Smooth muscle cell of the brain vasculature (primary cell): ENCODE measurements around the gene HIPK2.

Experiments
- DNase-seq: peaks from one replicate; pipeline ENCODE4 v3.0.0-alpha.2; 2012; ENCODE audit warnings: low read depth, low spot score

The HIPK2 gene

GRCh38 chr7:139591550-139592195, 186.1 kb downstream of the HIPK2 start:
- no peak for DNase-seq

DNA sequence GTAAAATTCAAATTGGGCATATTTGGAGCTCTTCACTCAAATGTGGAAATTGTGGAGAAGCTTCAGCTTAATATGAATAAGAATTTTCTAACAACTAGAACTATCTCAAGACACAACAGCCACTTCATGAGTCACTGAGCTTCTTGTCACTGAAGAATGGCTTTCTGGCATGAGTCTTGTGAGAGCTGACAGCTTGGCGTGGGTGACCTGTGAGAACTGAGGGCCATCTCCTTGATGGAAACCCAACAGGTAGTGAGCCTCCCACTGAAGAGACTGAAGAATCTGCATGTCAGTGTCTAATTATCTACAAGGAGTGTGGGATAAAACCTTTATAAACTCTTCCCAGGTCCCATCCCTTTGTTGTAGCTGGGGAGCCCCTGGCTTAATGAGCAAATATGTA, 188.3 kb downstream of the HIPK2 start:
- DNase-seq, result no peak

DNA sequence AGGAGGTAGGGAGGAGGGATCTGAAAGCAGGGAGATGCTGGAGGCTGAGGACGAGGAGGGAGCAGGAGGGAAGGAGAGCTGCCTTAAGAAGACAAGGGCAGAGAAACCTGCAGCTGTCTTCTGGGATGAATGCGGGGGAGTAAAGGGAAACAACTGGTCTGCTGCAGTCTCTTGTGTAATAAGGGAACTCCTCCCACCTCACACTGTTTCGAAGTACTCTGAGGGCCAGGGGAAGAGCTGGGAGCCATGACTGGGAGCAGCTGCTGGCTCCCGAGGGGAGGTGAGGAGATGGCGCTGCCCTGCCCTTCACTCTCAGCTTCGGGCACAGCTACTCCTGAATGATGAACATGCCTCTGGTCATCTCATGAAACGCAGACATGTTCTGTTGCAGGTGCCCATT, 189.2 kb downstream of the HIPK2 start:
- peak; percentile 17 for DNase-seq

GRCh38 chr7:139587535-139587934, 190.3 kb downstream of the HIPK2 start:
- no peak for DNase-seq

DNA sequence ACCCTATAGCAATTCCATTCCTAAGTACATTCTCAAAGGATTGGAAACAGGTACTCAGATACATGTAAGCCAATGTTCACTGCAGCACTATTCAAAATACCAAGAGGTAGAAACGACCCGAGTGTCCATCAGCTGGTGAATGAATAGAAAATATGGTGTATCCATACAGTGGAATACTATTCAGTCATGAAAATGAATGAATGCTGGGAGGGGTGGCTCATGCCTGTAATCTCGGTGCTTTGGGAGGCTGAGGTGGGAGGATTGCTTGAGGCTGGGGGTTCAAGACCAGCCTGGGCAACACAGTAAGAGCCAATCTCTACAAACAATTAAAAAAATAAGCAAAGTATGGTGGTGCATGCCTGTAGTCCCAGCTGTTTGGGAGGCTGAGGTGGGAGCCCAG, 191.5 kb downstream of the HIPK2 start:
- no peak for DNase-seq

DNA sequence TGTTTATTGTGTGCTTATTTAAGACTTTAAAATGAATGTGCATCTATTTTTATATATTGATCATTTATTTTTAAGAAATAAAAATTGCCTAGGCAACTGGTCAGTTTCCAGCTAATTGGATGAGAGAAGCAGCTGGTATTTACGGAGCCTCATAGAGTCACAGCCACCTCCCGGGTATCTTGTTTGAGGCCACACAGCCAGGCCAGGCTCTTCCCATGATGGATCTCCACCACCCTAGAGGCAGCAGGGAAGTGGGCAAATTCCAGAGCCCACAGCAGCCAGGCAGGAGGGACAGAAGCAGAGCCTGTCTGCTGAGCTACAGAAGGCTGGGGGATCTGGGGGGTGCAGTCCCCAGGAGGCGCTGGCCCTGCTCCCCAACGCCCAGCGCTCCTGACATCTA, 192.8 kb downstream of the HIPK2 start:
- DNase-seq, result no peak

GRCh38 chr7:139583826-139584553, 193.8 kb downstream of the HIPK2 start:
- no peak for DNase-seq

- DNase-seq, result no peak
These were observed 195.1 kb downstream of the HIPK2 start for GRCh38 chr7:139582671-139583155.

DNA sequence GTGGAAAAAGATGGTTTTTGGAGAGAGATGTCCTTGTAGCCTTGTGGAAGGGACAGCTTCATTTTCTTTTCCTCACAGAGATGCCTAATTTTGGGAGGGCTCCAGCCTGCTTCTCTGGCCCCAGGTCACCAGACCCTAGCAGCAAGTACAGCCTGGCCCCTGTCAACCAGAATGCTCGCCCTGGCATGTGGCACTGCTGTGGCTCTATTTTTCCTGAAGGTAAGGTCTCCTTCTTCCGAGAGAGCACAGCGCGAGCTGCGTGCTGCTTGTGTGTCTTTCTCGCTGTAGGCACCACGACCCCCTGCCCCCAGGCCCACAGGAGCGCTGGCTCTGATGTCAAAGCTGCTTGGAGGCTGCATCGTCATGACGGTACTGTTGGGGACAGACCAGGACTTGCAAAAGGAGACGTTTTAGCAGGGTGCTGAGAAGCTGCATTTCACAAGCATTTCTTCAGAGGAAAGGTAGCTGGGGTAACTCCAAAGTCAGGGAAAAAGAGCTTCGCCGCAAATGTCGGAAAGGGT, 195.6 kb downstream of the HIPK2 start:
- no peak for DNase-seq

DNA sequence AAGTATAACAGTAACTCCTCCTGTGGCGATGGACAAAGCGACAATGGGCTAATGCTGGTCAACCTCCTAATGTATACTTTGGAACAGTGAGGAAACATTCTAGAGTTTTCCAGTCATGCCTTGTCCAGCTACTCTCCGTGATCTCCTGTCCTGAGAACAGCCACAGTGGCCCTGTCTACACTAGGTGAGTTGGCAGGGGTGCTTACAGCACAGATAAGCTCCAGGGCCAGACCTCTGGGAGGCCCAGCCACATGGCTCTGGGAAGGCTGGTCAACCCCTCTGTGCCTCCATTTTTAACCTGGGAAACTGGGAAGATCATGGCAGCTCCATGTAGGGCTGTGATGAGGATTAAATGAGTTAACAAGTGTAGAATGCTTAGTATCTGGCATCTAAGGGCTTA, 197.4 kb downstream of the HIPK2 start:
- no peak for DNase-seq

GRCh38 chr7:139576179-139576973, 201.4 kb downstream of the HIPK2 start:
- DNase-seq, result no peak

DNA sequence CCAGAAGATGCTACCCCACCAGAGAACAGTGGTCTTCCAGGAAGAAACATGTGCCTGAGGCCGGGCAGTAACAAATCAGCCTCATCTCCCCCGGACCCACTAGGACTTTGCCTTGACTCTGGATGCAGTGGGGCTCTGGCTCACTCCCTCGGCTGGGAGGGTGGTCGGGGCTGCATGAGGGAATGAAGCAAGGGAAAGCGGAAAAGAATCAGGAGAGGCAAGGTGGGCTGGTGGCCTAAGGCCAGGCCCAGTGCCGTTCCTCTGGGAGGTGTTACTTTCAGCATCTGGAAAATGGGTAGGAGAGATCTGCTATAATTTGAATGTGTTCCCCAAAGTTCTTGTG, 202.5 kb downstream of the HIPK2 start:
- DNase-seq, result no peak

- no peak for DNase-seq
These were observed 203.0 kb downstream of the HIPK2 start for GRCh38 chr7:139574618-139575337.

DNA sequence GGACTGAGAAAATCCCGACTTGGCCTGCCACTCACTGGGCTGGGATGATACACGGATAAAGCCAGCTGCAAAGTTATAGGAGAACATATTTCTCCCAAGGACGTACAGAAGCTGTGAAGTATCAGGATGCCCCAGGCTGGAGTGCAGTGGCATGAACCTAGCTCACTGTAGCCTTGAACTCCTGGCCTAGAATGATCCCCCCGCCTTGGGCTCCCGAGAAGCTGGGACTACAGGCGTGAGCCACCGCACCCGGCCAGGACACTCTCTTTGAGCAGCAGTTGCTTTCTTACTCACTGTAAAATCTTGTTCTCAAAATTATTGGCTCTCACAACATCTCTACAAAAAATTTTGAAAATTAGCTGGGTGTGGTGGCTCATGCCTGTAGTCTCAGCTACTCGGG, 203.9 kb downstream of the HIPK2 start:
- DNase-seq, result no peak

- DNase-seq, result no peak
These were observed 205.0 kb downstream of the HIPK2 start for GRCh38 chr7:139572704-139573385.

GRCh38 chr7:139572071-139572470, 205.7 kb downstream of the HIPK2 start:
- no peak for DNase-seq

GRCh38 chr7:139571651-139572050, 206.1 kb downstream of the HIPK2 start:
- no peak for DNase-seq

DNA sequence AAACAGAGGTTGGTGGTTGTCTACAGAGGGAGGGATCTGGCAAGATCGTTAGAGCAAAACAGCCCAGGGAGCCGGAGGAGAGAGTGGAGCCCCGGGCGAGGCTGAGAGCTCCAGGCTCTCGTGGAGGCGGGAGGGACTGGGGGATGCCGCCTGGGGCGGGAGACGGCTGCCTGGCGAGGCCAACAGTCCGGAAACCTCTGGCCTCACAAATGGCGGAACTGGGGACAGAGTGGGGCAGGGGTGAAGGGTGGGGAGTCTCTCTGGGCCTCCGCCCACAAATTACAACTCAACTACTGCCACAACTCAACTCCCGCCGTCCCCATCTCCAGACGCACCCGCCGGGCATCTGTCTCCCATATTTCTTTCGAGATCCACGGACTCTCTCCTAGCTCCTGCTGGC, 206.6 kb downstream of the HIPK2 start:
- DNase-seq, result no peak

DNA sequence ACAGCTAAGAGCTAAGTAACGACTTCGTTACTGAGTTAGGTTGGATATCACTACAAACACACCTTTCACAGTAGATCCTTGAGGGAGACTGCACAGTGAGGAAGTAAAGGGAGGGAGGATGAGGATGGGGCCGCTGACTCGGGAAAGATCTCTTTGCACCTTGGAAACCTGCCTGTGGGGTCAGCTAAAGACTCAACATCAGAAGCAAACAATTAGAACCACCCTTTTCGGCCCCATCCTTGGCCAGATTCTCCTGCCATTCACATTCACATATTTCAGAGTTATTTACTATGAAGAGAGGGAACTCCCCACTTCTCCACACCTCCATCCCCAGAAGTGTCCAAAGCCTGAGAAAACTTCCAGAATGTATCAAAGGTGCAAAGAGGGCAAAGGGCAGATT, 207.2 kb downstream of the HIPK2 start:
- no peak for DNase-seq

GRCh38 chr7:139570119-139570518, 207.7 kb downstream of the HIPK2 start:
- DNase-seq, result no peak

GRCh38 chr7:139568813-139569490, 208.8 kb downstream of the HIPK2 start:
- no peak for DNase-seq
